Measurements from ENCODE around the gene PTPRN2.

PTPRN2 gene

DNA sequence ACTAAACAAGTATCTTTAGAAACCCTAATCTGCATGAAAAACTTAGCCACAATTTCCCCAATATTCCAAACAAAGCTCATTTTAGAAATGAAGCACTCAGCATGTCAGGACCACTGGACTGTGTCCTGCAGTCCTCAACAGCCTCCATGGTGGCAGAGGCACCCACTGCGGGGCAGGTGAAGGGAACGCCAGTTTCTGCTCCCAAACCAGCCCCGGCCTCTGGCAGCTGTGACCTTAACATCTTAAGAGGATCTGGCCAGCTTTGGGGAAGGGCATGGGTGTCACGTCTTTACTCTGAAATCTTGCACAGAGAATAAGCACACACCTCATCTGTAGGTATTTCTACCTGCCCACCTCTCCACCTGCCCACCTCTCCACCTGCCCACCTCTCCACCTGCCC lies 988.1 kb downstream of the PTPRN2 start:
- no peaks in the 10 kb centered on the region for H3K9me3 ChIP-seq (replicated peaks in 1 of 2; ENCODE audit: control insufficient read depth in 2 of 2, insufficient read depth in 1 of 2, low read depth in 1 of 2, low read length in 2 of 2)
- H2BK12ac ChIP-seq (ENCODE audit: low read length), result no peak overlapping the region
- no peaks in the 10 kb centered on the region for H3K4me1 ChIP-seq (ENCODE audit: control insufficient read depth in 2 of 2, insufficient read depth in 1 of 2, low read depth in 1 of 2, low read length in 2 of 2)
- H3K4me3 ChIP-seq (ENCODE audit: low read length in 2 of 2), result no peak overlapping the region
- no peak overlapping the region for H2BK120ac ChIP-seq (ENCODE audit: low read depth, low read length)
- no peak overlapping the region for H3K14ac ChIP-seq (ENCODE audit: low read length)
- no peak overlapping the region for H3K18ac ChIP-seq (ENCODE audit: low read length)
- no peak overlapping the region for H3K23ac ChIP-seq (ENCODE audit: low read depth, low read length, poor library complexity)
- no peak overlapping the region for H2BK5ac ChIP-seq (ENCODE audit: low read length)
- WGBS, 2 donors (ENCODE audit: extremely low coverage in 2 of 2, insufficient read length in 2 of 2, insufficient replicate concordance in 1 of 2), result no CpG with 5 or more reads among the region's 4 CpGs
- no peak overlapping the region for H3K27ac ChIP-seq (replicated peaks; ENCODE audit: low read length)
- H2AK5ac ChIP-seq (ENCODE audit: low read depth, low read length), result no peak overlapping the region
- H3K79me1 ChIP-seq (ENCODE audit: low read depth, low read length), result peaks cover 2% of the 10 kb centered on the region
- H3K4ac ChIP-seq (ENCODE audit: low read length), result no peak overlapping the region
- H3K27me3 ChIP-seq (ENCODE audit: control insufficient read depth in 3 of 3, insufficient read depth in 3 of 3, low read depth in 1 of 3, low read length in 3 of 3), result no peaks in the 10 kb centered on the region
- H3K4me2 ChIP-seq (ENCODE audit: insufficient read depth, low read length, poor library complexity, severe bottlenecking), result no peak overlapping the region
- H2BK15ac ChIP-seq (ENCODE audit: low read length), result no peak overlapping the region
- no peak for DNase-seq (ENCODE audit: low spot score)
- H3K9ac ChIP-seq (ENCODE audit: low read depth, low read length, poor library complexity), result no peak overlapping the region
- H3K36me3 ChIP-seq (replicated peaks in 1 of 2; ENCODE audit: control insufficient read depth in 2 of 2, insufficient read depth in 2 of 2, low read length in 2 of 2), result peaks cover 46 to 97% of the 10 kb centered on the region in 2 donors
- no peak overlapping the region for H2AFZ ChIP-seq (ENCODE audit: low read length)
- no peak overlapping the region for H4K91ac ChIP-seq (ENCODE audit: low read depth, low read length, poor library complexity)
- H4K8ac ChIP-seq (ENCODE audit: low read depth, low read length), result no peak overlapping the region

DNA sequence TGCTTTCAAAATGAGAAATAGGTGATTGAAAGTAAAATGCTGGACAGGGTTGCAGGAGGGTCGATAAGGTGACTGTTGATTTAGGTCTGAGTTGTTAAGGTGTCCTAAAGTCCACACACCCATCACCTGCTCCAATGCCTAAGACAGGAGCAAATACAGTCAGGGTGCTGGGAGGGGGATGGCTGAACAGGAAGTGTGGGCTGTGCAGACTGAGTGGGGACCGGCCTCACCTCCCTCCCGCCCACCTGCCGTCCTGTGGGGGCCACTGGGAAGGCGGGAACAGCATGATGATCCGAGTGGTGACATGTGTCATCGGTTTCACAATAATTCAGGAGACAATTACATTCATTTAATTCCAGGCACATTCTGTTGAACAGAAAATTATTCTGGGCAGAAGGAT lies 990.1 kb downstream of the PTPRN2 start:
- H3K9me3 ChIP-seq (replicated peaks in 1 of 2; ENCODE audit: control insufficient read depth in 2 of 2, insufficient read depth in 1 of 2, low read depth in 1 of 2, low read length in 2 of 2), result no peaks in the 10 kb centered on the region
- H2BK15ac ChIP-seq (ENCODE audit: low read length), result no peak overlapping the region

DNA sequence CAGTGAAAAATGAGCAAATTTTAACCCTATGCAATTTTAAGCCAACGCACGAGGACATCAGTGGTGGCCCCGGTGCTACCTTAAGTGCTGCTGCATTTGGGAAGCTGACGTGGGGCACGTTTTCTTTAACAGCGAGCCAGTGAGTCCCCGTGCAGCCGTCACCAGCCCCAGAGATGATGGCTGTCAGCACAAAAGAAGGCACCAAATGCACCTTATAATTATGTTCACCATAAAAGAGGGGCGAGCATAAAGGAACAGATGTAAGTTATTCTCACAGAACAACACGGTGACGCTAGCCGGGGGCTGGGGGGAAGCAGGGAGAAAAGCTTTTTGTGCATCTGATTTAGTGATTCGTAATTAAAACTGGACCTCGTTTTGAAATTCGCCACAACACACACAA lies 990.7 kb downstream of the PTPRN2 start:
- Histone ChIP-seq H3K4me3 (ENCODE audit: low read length in 2 of 2) (no peak overlapping the region), H3K9me3 (replicated peaks in 1 of 2; ENCODE audit: control insufficient read depth in 2 of 2, insufficient read depth in 1 of 2, low read depth in 1 of 2, low read length in 2 of 2) (no peaks in the 10 kb centered on the region)

More for the DNA sequence above, 990.1 kb downstream of the PTPRN2 start:
- no peak overlapping the region for H2BK12ac ChIP-seq (ENCODE audit: low read length)
- H2BK120ac ChIP-seq (ENCODE audit: low read depth, low read length), result no peak overlapping the region
- H2AFZ ChIP-seq (ENCODE audit: low read length), result no peak overlapping the region
- H2BK5ac ChIP-seq (ENCODE audit: low read length), result no peak overlapping the region
- no peak overlapping the region for H3K4ac ChIP-seq (ENCODE audit: low read length)
- H3K4me2 ChIP-seq (ENCODE audit: insufficient read depth, low read length, poor library complexity, severe bottlenecking), result no peak overlapping the region
- no peaks in the 10 kb centered on the region for H3K27me3 ChIP-seq (ENCODE audit: control insufficient read depth in 3 of 3, insufficient read depth in 3 of 3, low read depth in 1 of 3, low read length in 3 of 3)
- H3K4me3 ChIP-seq (ENCODE audit: low read length in 2 of 2), result no peak overlapping the region
- no peaks in the 10 kb centered on the region for H3K4me1 ChIP-seq (ENCODE audit: control insufficient read depth in 2 of 2, insufficient read depth in 1 of 2, low read depth in 1 of 2, low read length in 2 of 2)
- peaks cover 54 to 97% of the 10 kb centered on the region in 2 donors for H3K36me3 ChIP-seq (replicated peaks in 1 of 2; ENCODE audit: control insufficient read depth in 2 of 2, insufficient read depth in 2 of 2, low read length in 2 of 2)
- no peak overlapping the region for H2AK5ac ChIP-seq (ENCODE audit: low read depth, low read length)
- no peak overlapping the region for H4K8ac ChIP-seq (ENCODE audit: low read depth, low read length)
- no peak overlapping the region for H4K91ac ChIP-seq (ENCODE audit: low read depth, low read length, poor library complexity)
- peaks cover 5% of the 10 kb centered on the region for H3K79me1 ChIP-seq (ENCODE audit: low read depth, low read length)
- no CpG with 5 or more reads among the region's 7 CpGs for WGBS, 2 donors (ENCODE audit: extremely low coverage in 2 of 2, insufficient read length in 2 of 2, insufficient replicate concordance in 1 of 2)
- no peak overlapping the region for H3K23ac ChIP-seq (ENCODE audit: low read depth, low read length, poor library complexity)
- no peak overlapping the region for H3K27ac ChIP-seq (replicated peaks; ENCODE audit: low read length)
- no peak overlapping the region for H3K9ac ChIP-seq (ENCODE audit: low read depth, low read length, poor library complexity)
- H3K18ac ChIP-seq (ENCODE audit: low read length), result no peak overlapping the region
- no peak for DNase-seq (ENCODE audit: low spot score)
- no peak overlapping the region for H3K14ac ChIP-seq (ENCODE audit: low read length)

DNA sequence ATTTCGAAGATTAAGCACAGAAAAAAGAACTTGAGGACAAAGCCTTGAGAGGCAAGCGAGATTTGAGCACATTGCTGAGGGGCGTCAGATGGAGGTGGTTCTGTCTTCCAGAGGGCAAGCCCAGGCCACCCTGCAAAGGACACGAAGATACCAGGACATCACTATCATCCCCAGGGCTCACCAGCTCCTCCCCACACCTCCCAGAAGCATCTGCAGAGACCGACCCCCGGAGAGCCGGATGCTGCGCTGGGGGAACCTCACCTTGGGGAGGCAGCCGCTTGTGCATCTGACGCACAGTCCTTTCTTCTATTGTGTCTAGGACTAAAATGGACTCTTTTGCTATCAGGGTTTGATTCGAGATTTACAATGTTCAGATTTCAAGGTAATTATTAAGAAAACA lies 991.2 kb downstream of the PTPRN2 start:
- no peak overlapping the region for H3K18ac ChIP-seq (ENCODE audit: low read length)
- H3K9ac ChIP-seq (ENCODE audit: low read depth, low read length, poor library complexity), result no peak overlapping the region
- no peak for DNase-seq (ENCODE audit: low spot score)
- H3K27ac ChIP-seq (replicated peaks; ENCODE audit: low read length), result no peak overlapping the region
- H2BK12ac ChIP-seq (ENCODE audit: low read length), result no peak overlapping the region
- WGBS, 2 donors (ENCODE audit: extremely low coverage in 2 of 2, insufficient read length in 2 of 2, insufficient replicate concordance in 1 of 2), result no CpG with 5 or more reads among the region's 11 CpGs
- H3K9me3 ChIP-seq (replicated peaks in 1 of 2; ENCODE audit: control insufficient read depth in 2 of 2, insufficient read depth in 1 of 2, low read depth in 1 of 2, low read length in 2 of 2), result no peaks in the 10 kb centered on the region
- no peak overlapping the region for H4K8ac ChIP-seq (ENCODE audit: low read depth, low read length)
- no peaks in the 10 kb centered on the region for H3K27me3 ChIP-seq (ENCODE audit: control insufficient read depth in 3 of 3, insufficient read depth in 3 of 3, low read depth in 1 of 3, low read length in 3 of 3)
- H3K4me2 ChIP-seq (ENCODE audit: insufficient read depth, low read length, poor library complexity, severe bottlenecking), result no peak overlapping the region
- no peak overlapping the region for H2AK5ac ChIP-seq (ENCODE audit: low read depth, low read length)
- H2BK5ac ChIP-seq (ENCODE audit: low read length), result no peak overlapping the region
- peaks cover 7% of the 10 kb centered on the region for H3K79me1 ChIP-seq (ENCODE audit: low read depth, low read length)
- H3K36me3 ChIP-seq (replicated peaks in 1 of 2; ENCODE audit: control insufficient read depth in 2 of 2, insufficient read depth in 2 of 2, low read length in 2 of 2), result peaks cover 56 to 97% of the 10 kb centered on the region in 2 donors
- no peak overlapping the region for H4K91ac ChIP-seq (ENCODE audit: low read depth, low read length, poor library complexity)
- no peak overlapping the region for H3K14ac ChIP-seq (ENCODE audit: low read length)
- H2BK15ac ChIP-seq (ENCODE audit: low read length), result no peak overlapping the region
- no peak overlapping the region for H2AFZ ChIP-seq (ENCODE audit: low read length)
- no peak overlapping the region for H2BK120ac ChIP-seq (ENCODE audit: low read depth, low read length)
- H3K4me1 ChIP-seq (ENCODE audit: control insufficient read depth in 2 of 2, insufficient read depth in 1 of 2, low read depth in 1 of 2, low read length in 2 of 2), result no peaks in the 10 kb centered on the region
- H3K23ac ChIP-seq (ENCODE audit: low read depth, low read length, poor library complexity), result no peak overlapping the region
- H3K4me3 ChIP-seq (ENCODE audit: low read length in 2 of 2), result no peak overlapping the region
- H3K4ac ChIP-seq (ENCODE audit: low read length), result no peak overlapping the region

More for the DNA sequence above, 990.7 kb downstream of the PTPRN2 start:
- Histone ChIP-seq H3K18ac (ENCODE audit: low read length) (no peak overlapping the region), H3K4ac (ENCODE audit: low read length) (no peak overlapping the region), H3K4me2 (ENCODE audit: insufficient read depth, low read length, poor library complexity, severe bottlenecking) (no peak overlapping the region), H3K23ac (ENCODE audit: low read depth, low read length, poor library complexity) (no peak overlapping the region), H4K91ac (ENCODE audit: low read depth, low read length, poor library complexity) (no peak overlapping the region), H2AFZ (ENCODE audit: low read length) (no peak overlapping the region), H4K8ac (ENCODE audit: low read depth, low read length) (no peak overlapping the region), H2BK12ac (ENCODE audit: low read length) (no peak overlapping the region), H2BK5ac (ENCODE audit: low read length) (no peak overlapping the region), H2BK120ac (ENCODE audit: low read depth, low read length) (no peak overlapping the region), H2BK15ac (ENCODE audit: low read length) (no peak overlapping the region), H3K14ac (ENCODE audit: low read length) (no peak overlapping the region), H3K4me1 (ENCODE audit: control insufficient read depth in 2 of 2, insufficient read depth in 1 of 2, low read depth in 1 of 2, low read length in 2 of 2) (no peaks in the 10 kb centered on the region), H3K27ac (replicated peaks; ENCODE audit: low read length) (no peak overlapping the region), H3K36me3 (replicated peaks in 1 of 2; ENCODE audit: control insufficient read depth in 2 of 2, insufficient read depth in 2 of 2, low read length in 2 of 2) (peaks cover 58 to 97% of the 10 kb centered on the region in 2 donors), H2AK5ac (ENCODE audit: low read depth, low read length) (no peak overlapping the region), H3K79me1 (ENCODE audit: low read depth, low read length) (peaks cover 7% of the 10 kb centered on the region), H3K27me3 (ENCODE audit: control insufficient read depth in 3 of 3, insufficient read depth in 3 of 3, low read depth in 1 of 3, low read length in 3 of 3) (no peaks in the 10 kb centered on the region), H3K9ac (ENCODE audit: low read depth, low read length, poor library complexity) (no peak overlapping the region)
- WGBS, 2 donors (ENCODE audit: extremely low coverage in 2 of 2, insufficient read length in 2 of 2, insufficient replicate concordance in 1 of 2), result no CpG with 5 or more reads among the region's 15 CpGs
- no peak for DNase-seq (ENCODE audit: low spot score)
